Measurements from ENCODE around the gene ADGRV1. TPM values are rescaled to one million over a fixed set of nuclear protein-coding genes. Genes with fewer than 3 reads are reported as not detected.

The ADGRV1 gene
- polyA plus RNA-seq, 3 donors = 0.18 to 0.33 TPM; not detected in 1

- no peaks in the 10 kb centered on the region for H3K4me1 ChIP-seq (ENCODE audit: control insufficient read depth in 1 of 2, insufficient read depth in 2 of 2, low read length in 2 of 2)
- no CpG with 5 or more reads among the region's 3 CpGs for WGBS (ENCODE audit: insufficient coverage)
- H4K20me1 ChIP-seq (ENCODE audit: insufficient read depth, low read length) = no peaks in the 10 kb centered on the region
- no peaks in the 10 kb centered on the region for H3K79me2 ChIP-seq (ENCODE audit: insufficient read depth, low read length)
- H3K27ac ChIP-seq (ENCODE audit: low read depth in 1 of 2, low read length in 2 of 2) = no peak overlapping the region
- intact Hi-C loops (cut with micrococcal nuclease) = no loop called here
- no peaks in the 10 kb centered on the region for H3K9me3 ChIP-seq (replicated peaks in 1 of 2; ENCODE audit: control insufficient read depth in 1 of 2, insufficient read depth in 1 of 2, low read length in 2 of 2)
- H3K27ac Mint-ChIP-seq = no peak overlapping the region
- no peak overlapping the region for H2AFZ ChIP-seq (ENCODE audit: insufficient read depth, low read depth, low read length, poor library complexity, severe bottlenecking)
- H3K9ac ChIP-seq (ENCODE audit: insufficient read depth, low read length, poor library complexity, severe bottlenecking) = no peak overlapping the region
- no peaks in the 10 kb centered on the region for H3K4me1 Mint-ChIP-seq
- no peak overlapping the region for H3K4me3 Mint-ChIP-seq
- no peak for DNase-seq
- no peaks in the 10 kb centered on the region for H3K36me3 ChIP-seq (replicated peaks in 1 of 2; ENCODE audit: control insufficient read depth in 1 of 2, insufficient read depth in 2 of 2, low read length in 2 of 2)
- peaks cover 0 to 2% (median 0%) of the 10 kb centered on the region in 7 donors for H3K9me3 Mint-ChIP-seq
- TF ChIP-seq CTCF (IDR thresholded peaks at IDR 0.05) = no peak
- H3K36me3 Mint-ChIP-seq = no peaks in the 10 kb centered on the region
- H3K4me3 ChIP-seq (replicated peaks in 1 of 3; ENCODE audit: low read depth in 2 of 3, low read length in 3 of 3) = no peak overlapping the region
- no peaks in the 10 kb centered on the region for H3K27me3 ChIP-seq (ENCODE audit: control insufficient read depth in 2 of 2, insufficient read depth in 2 of 2, low read length in 2 of 2)
- H3K4me2 ChIP-seq (replicated peaks; ENCODE audit: extremely low read depth, low read length, poor library complexity, severe bottlenecking) = no peak overlapping the region
- H3K27me3 Mint-ChIP-seq (ENCODE audit: low read depth in 3 of 3) = peaks cover 0 to 2% (median 0%) of the 10 kb centered on the region in 3 donors
Measured at GRCh38 chr5:90909101-90909503, 350.5 kb downstream of the ADGRV1 start.

GRCh38 chr5:90909940-90910339, 351.3 kb downstream of the ADGRV1 start:
- Mint-ChIP-seq H3K36me3 (no peaks in the 10 kb centered on the region), H3K27me3 (ENCODE audit: low read depth in 3 of 3) (peaks cover 0 to 2% (median 0%) of the 10 kb centered on the region in 3 donors), H3K4me3 (no peak overlapping the region), H3K9me3 (peaks cover 0 to 2% (median 0%) of the 10 kb centered on the region in 7 donors), H3K4me1 (no peaks in the 10 kb centered on the region), H3K27ac (no peak overlapping the region)
- Histone ChIP-seq H3K9ac (ENCODE audit: insufficient read depth, low read length, poor library complexity, severe bottlenecking) (no peak overlapping the region), H4K20me1 (ENCODE audit: insufficient read depth, low read length) (no peaks in the 10 kb centered on the region), H3K36me3 (replicated peaks in 1 of 2; ENCODE audit: control insufficient read depth in 1 of 2, insufficient read depth in 2 of 2, low read length in 2 of 2) (no peaks in the 10 kb centered on the region), H3K9me3 (replicated peaks in 1 of 2; ENCODE audit: control insufficient read depth in 1 of 2, insufficient read depth in 1 of 2, low read length in 2 of 2) (no peaks in the 10 kb centered on the region), H3K27ac (ENCODE audit: low read depth in 1 of 2, low read length in 2 of 2) (no peak overlapping the region), H3K4me2 (replicated peaks; ENCODE audit: extremely low read depth, low read length, poor library complexity, severe bottlenecking) (no peak overlapping the region), H3K4me3 (replicated peaks in 1 of 3; ENCODE audit: low read depth in 2 of 3, low read length in 3 of 3) (no peak overlapping the region), H2AFZ (ENCODE audit: insufficient read depth, low read depth, low read length, poor library complexity, severe bottlenecking) (no peak overlapping the region), H3K4me1 (ENCODE audit: control insufficient read depth in 1 of 2, insufficient read depth in 2 of 2, low read length in 2 of 2) (no peaks in the 10 kb centered on the region), H3K27me3 (ENCODE audit: control insufficient read depth in 2 of 2, insufficient read depth in 2 of 2, low read length in 2 of 2) (no peaks in the 10 kb centered on the region), H3K79me2 (ENCODE audit: insufficient read depth, low read length) (no peaks in the 10 kb centered on the region)
- no peak for DNase-seq
- intact Hi-C loops (cut with micrococcal nuclease) = no loop called here
- TF ChIP-seq CTCF (IDR thresholded peaks at IDR 0.05) = no peak
- WGBS (ENCODE audit: insufficient coverage) = no CpG with 5 or more reads among the region's 6 CpGs

All from CD14-positive monocyte (primary cell).